ENCODE results near the gene POU4F2.

GRCh38 chr4:146649232-146649631 is 10.5 kb downstream of the POU4F2 start:
- TF ChIP-seq CTCF (IDR thresholded peaks at IDR 0.05; ENCODE audit: poor library complexity) (no peak), EZH2phosphoT487 (IDR thresholded peaks at IDR 0.05; ENCODE audit: low read depth, severe bottlenecking, unreplicated experiment) (no peak)

Data from hepatocyte (in vitro differentiated cells).